ENCODE results near the gene A1BG.

Gene A1BG

DNA sequence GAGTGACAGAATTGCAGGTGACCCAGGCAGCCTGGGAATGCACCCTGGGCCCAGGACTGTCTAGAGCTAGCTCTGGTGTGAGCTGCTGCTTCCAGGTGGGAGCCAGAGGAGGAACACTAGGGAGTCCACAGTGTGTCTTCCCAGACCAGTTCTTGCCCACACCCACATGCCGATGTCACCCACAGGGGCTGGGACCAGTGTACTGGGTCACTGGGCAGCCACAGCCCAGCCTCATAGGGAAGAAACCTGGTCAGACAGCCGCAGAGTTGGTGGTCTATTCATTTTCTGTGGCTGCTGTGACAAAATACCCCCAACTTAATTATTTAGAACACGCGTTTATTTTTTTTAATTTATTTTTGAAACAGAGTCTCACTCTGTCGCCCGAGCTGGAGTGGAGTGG is 45.3 kb upstream of the A1BG start:
- DNase-seq (ENCODE audit: low read depth) = no peak
- in situ Hi-C loops (cut with HindIII; ENCODE audit: low sequenced_read_pairs) = no loop called here
- TF ChIP-seq, protein P1, sequence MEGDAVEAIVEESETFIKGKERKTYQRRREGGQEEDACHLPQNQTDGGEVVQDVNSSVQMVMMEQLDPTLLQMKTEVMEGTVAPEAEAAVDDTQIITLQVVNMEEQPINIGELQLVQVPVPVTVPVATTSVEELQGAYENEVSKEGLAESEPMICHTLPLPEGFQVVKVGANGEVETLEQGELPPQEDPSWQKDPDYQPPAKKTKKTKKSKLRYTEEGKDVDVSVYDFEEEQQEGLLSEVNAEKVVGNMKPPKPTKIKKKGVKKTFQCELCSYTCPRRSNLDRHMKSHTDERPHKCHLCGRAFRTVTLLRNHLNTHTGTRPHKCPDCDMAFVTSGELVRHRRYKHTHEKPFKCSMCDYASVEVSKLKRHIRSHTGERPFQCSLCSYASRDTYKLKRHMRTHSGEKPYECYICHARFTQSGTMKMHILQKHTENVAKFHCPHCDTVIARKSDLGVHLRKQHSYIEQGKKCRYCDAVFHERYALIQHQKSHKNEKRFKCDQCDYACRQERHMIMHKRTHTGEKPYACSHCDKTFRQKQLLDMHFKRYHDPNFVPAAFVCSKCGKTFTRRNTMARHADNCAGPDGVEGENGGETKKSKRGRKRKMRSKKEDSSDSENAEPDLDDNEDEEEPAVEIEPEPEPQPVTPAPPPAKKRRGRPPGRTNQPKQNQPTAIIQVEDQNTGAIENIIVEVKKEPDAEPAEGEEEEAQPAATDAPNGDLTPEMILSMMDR (IDR thresholded peaks at IDR 0.05; ENCODE audit: low read depth, low read length, missing control alignments) = no peak
- H3K4me3 ChIP-seq (ENCODE audit: low read depth, low read length) = no peak overlapping the region

DNA sequence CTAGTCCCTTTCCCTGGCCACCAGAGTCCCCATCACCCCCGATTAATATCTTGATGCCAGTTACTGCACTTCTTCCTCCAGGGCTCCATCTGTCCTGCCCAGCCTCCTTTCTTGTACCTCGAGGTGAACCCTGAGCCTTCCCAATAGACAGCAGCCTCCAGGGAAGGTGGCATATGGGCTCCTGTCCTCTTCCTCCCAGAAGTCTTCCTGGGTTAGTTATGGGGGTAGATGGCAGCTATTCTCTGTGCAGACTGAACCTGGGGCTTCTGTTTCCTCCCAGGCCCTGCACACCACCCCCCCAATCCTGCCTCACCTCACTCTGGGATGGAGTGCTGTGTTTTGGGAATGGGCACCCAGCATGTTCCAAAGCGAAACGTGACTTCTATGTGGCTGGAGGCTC is 44.8 kb upstream of the A1BG start:
- H3K4me3 ChIP-seq (ENCODE audit: low read depth, low read length) = no peak overlapping the region
- TF ChIP-seq, protein P1 (IDR thresholded peaks at IDR 0.05; ENCODE audit: low read depth, low read length, missing control alignments) = no peak
- in situ Hi-C loops (cut with HindIII; ENCODE audit: low sequenced_read_pairs) = no loop called here
- DNase-seq (ENCODE audit: low read depth) = no peak

DNA sequence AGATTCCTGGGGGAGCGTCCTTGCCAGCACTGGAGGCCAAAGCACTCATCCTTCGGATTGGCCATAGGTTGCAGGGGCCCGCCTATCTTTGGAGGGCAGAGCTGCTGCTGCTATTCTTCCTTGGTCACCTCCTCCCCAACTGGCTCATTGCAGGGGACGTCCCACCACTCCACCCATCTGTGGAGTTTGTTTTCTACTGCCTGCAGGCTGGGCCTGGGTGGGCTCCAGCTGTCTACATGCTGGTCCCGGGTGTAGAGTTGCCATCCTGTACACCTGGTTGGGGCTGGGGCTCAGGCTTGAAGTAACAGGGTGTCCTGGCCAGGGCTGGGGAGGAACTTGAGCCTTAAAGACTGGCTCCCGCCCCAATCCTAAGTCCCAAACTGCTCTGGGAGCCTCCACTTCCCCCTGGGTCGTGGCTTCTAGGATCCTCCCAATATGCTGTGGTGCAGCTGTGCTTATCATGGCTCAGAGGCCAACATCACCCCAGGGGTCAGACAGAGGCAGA is 44.3 kb upstream of the A1BG start:
- DNase-seq (ENCODE audit: low read depth) = no peak
- no peak overlapping the region for H3K4me3 ChIP-seq (ENCODE audit: low read depth, low read length)
- TF ChIP-seq, protein P1 (IDR thresholded peaks at IDR 0.05; ENCODE audit: low read depth, low read length, missing control alignments) = no peak
- in situ Hi-C loops (cut with HindIII; ENCODE audit: low sequenced_read_pairs) = no loop called here

DNA sequence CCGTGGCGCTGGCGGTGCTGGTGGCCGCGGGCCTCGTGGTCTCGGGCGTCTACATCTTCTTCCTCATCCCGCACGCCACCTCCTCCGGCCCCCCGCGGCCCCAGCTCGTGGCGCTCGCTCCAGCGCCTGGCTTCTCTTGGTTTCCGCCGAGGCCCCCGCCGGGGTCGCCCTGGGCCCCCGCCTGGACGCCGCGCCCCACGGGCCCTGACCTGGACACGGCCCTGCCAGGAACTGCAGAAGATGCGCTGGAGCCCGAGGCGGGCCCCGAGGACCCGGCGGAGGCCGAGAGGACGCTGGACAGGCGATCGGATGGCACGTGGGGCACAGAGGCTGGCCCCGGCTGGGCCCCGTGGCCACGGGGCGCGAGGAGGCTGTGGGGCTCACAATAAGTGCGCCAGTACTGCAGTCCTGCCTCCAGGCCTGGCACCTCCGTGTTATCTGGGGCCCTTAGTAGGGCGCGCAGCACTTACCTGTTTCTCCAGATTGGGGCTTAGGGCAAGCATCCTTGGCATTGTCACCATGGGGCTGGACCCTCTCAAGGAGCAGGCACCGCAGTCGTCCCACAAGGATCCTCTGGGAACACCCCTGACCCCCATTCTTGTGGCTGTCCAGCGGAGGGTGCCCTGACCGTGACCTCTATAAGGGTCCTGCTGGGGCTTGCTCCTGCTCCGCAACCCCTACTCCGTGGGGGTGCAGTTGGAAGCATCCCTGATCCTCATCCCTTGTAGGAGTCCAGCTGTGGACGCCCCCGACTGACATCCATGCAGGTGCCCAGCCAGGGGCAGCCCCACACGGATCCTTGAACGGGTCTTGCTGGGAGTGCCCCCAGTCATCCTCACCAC is 43.6 kb upstream of the A1BG start:
- in situ Hi-C loops (cut with HindIII; ENCODE audit: low sequenced_read_pairs) = no loop called here
- no peak overlapping the region for H3K4me3 ChIP-seq (ENCODE audit: low read depth, low read length)
- no peak for DNase-seq (ENCODE audit: low read depth)
- TF ChIP-seq, protein P1 (IDR thresholded peaks at IDR 0.05; ENCODE audit: low read depth, low read length, missing control alignments) = no peak

DNA sequence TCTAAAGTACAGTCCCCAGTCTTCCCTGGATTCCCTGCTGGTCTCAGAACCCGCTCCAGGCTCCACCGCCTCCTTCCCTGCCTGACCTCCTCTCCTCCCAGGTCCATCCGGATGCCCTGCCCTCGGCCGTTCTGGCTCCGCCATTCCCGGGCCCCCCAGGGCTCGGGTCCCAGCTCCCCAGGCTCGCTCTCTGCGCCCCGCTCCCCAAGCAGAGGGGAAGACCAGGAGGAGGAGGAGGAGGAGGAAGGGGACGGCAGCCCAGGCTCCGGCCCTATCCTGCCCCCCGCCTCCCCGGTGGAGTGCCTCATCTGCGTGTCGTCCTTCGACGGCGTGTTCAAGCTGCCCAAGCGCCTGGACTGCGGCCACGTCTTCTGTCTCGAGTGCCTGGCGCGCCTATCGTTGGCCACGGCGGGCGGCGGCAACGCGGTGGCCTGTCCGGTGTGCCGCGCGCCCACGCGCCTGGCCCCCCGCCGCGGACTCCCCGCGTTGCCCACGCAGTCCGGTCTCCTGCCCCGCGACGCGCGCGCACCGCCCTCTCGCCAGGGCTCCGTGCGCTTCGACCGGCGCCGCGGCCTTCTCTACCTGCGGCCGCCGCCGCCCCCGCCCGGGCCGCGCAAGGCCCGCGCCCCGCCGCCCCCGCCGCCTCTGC is 42.8 kb upstream of the A1BG start:
- in situ Hi-C loops (cut with HindIII; ENCODE audit: low sequenced_read_pairs) = no loop called here
- no peak for DNase-seq (ENCODE audit: low read depth)
- H3K4me3 ChIP-seq (ENCODE audit: low read depth, low read length) = no peak overlapping the region
- TF ChIP-seq, protein P1 (IDR thresholded peaks at IDR 0.05; ENCODE audit: low read depth, low read length, missing control alignments) = no peak

DNA sequence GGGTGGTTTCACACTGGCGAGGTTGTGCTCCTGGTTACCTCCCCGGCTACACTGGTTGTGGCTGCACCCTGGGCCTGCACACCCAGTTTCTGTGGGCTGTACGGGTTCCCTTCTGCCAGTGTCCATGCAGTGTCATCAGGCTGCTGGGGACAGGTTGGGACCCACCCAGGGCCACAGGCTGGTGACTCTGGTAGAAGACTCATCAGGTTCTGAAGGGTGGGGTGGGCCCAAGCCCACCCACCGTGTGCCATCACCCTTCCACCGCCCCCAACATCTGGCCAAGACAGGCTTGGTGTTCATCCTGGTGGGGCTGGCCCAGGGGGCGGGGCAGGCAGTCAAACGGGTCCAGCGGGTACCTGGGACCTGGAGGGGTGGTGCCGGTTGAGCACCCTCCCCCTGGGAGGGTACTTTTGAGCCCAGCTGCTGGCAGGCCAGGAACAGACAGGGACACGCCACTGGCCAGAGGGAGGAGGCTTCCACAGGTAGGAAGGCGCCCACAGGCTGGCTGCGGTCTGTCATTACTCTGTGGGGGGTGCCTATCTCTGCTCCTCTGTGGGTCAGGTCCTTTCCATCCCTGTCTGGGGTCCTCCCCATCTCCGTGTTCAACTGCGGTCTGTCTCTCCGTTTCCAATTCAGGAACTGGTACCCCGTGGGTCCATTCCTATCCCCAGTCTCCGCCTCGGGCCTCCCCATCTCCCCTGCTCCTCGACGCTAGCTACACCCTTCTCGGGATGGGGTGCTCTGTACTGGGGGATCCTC is 42.1 kb upstream of the A1BG start, which contains the start of gene RNF225:
TSS of gene RNF225 (plus strand) at position 437 of the 759 bp plus-strand sequence. CDS start 434 bp downstream, outside the sequence.
- DNase-seq (ENCODE audit: low read depth) = no peak
- TF ChIP-seq, protein P1 (IDR thresholded peaks at IDR 0.05; ENCODE audit: low read depth, low read length, missing control alignments) = no peak
- in situ Hi-C loops (cut with HindIII; ENCODE audit: low sequenced_read_pairs) = no loop called here
- H3K4me3 ChIP-seq (ENCODE audit: low read depth, low read length) = no peak within 1 kb of the TSS
